ENCODE data around the gene MLXIP.

The MLXIP gene

GRCh38 chr12:122182887-122183587 lies 104.5 kb downstream of the MLXIP start, which contains the start of gene LRRC43:
Gene LRRC43, plus strand, starts transcription at chr12:122183123. Its CDS starts 22 bp downstream, at chr12:122183145.
- H3K9me3 ChIP-seq (replicated peaks; ENCODE audit: insufficient read depth, low read length), result no peaks in the 10 kb centered on the region
- no peaks in the 10 kb centered on the region for H4K20me1 ChIP-seq (ENCODE audit: insufficient read depth, low read length)
- H3K4me3 ChIP-seq (ENCODE audit: low read length), result peak within 1 kb of the TSS; percentile 22; the same call in 1 of the 2 replicates
- H3K4me1 ChIP-seq (ENCODE audit: low read length), result no peaks in the 10 kb centered on the region
- no peaks in the 10 kb centered on the region for H3K79me2 ChIP-seq (ENCODE audit: low read length)
- no peak within 1 kb of the TSS for H3K9ac ChIP-seq (ENCODE audit: low read length)
- TF ChIP-seq EZH2phosphoT487 (IDR thresholded peaks at IDR 0.05; ENCODE audit: low read length) (no peak), EZH2 (optimal IDR thresholded peaks at IDR 0.05; ENCODE audit: low read depth, low read length) (no peak), CTCF (IDR thresholded peaks at IDR 0.05; ENCODE audit: low read length) (no peak)
- H3K36me3 ChIP-seq (replicated peaks; ENCODE audit: insufficient read depth, low read length), result no peaks in the 10 kb centered on the region
- no peak within 1 kb of the TSS for H2AFZ ChIP-seq (ENCODE audit: low read length)
- no peak within 1 kb of the TSS for H3K27ac ChIP-seq (ENCODE audit: low read length)
- no peaks in the 10 kb centered on the region for H3K9me2 ChIP-seq (replicated peaks; ENCODE audit: insufficient read depth, low read length)
- H3F3A ChIP-seq (ENCODE audit: insufficient read depth, low read length), result no peaks in the 10 kb centered on the region
- H3K27me3 ChIP-seq (replicated peaks; ENCODE audit: insufficient read depth, low read length), result no peaks in the 10 kb centered on the region
- DNase-seq, result no peak
- no peak within 1 kb of the TSS; the same call in 1 of the 2 replicates for H3K4me2 ChIP-seq (ENCODE audit: low read depth, low read length)

GRCh38 chr12:122183588-122183940 lies 105.0 kb downstream of the MLXIP start:
- no peaks in the 10 kb centered on the region for H3K79me2 ChIP-seq (ENCODE audit: low read length)
- H3K27me3 ChIP-seq (replicated peaks; ENCODE audit: insufficient read depth, low read length), result no peaks in the 10 kb centered on the region
- H3K36me3 ChIP-seq (replicated peaks; ENCODE audit: insufficient read depth, low read length), result no peaks in the 10 kb centered on the region
- no peak overlapping the region for H3K4me3 ChIP-seq (ENCODE audit: low read length)
- no peaks in the 10 kb centered on the region for H4K20me1 ChIP-seq (ENCODE audit: insufficient read depth, low read length)
- H3K9me2 ChIP-seq (replicated peaks; ENCODE audit: insufficient read depth, low read length), result no peaks in the 10 kb centered on the region
- H3K9ac ChIP-seq (ENCODE audit: low read length), result no peak overlapping the region
- no peak overlapping the region for H3K27ac ChIP-seq (ENCODE audit: low read length)
- H3K4me1 ChIP-seq (ENCODE audit: low read length), result no peaks in the 10 kb centered on the region
- no peaks in the 10 kb centered on the region for H3K9me3 ChIP-seq (replicated peaks; ENCODE audit: insufficient read depth, low read length)
- no peaks in the 10 kb centered on the region for H3F3A ChIP-seq (ENCODE audit: insufficient read depth, low read length)
- TF ChIP-seq EZH2phosphoT487 (IDR thresholded peaks at IDR 0.05; ENCODE audit: low read length) (no peak), CTCF (IDR thresholded peaks at IDR 0.05; ENCODE audit: low read length) (no peak), EZH2 (optimal IDR thresholded peaks at IDR 0.05; ENCODE audit: low read depth, low read length) (no peak)
- DNase-seq, result no peak
- H3K4me2 ChIP-seq (ENCODE audit: low read depth, low read length), result no peak overlapping the region
- H2AFZ ChIP-seq (ENCODE audit: low read length), result no peak overlapping the region

GRCh38 chr12:122184517-122184916 lies 106.0 kb downstream of the MLXIP start:
- no peak for DNase-seq
- no peaks in the 10 kb centered on the region for H3K36me3 ChIP-seq (replicated peaks; ENCODE audit: insufficient read depth, low read length)
- H3K9me3 ChIP-seq (replicated peaks; ENCODE audit: insufficient read depth, low read length), result no peaks in the 10 kb centered on the region
- H3K4me2 ChIP-seq (ENCODE audit: low read depth, low read length), result no peak overlapping the region
- no peak overlapping the region for H2AFZ ChIP-seq (ENCODE audit: low read length)
- no peaks in the 10 kb centered on the region for H3K4me1 ChIP-seq (ENCODE audit: low read length)
- H3K27me3 ChIP-seq (replicated peaks; ENCODE audit: insufficient read depth, low read length), result no peaks in the 10 kb centered on the region
- no peak overlapping the region for H3K4me3 ChIP-seq (ENCODE audit: low read length)
- TF ChIP-seq EZH2 (optimal IDR thresholded peaks at IDR 0.05; ENCODE audit: low read depth, low read length), result no peak
- no peak for TF ChIP-seq CTCF (IDR thresholded peaks at IDR 0.05; ENCODE audit: low read length)
- TF ChIP-seq EZH2phosphoT487 (IDR thresholded peaks at IDR 0.05; ENCODE audit: low read length), result no peak
- no peak overlapping the region for H3K9ac ChIP-seq (ENCODE audit: low read length)
- H4K20me1 ChIP-seq (ENCODE audit: insufficient read depth, low read length), result no peaks in the 10 kb centered on the region
- H3K79me2 ChIP-seq (ENCODE audit: low read length), result no peaks in the 10 kb centered on the region
- no peaks in the 10 kb centered on the region for H3F3A ChIP-seq (ENCODE audit: insufficient read depth, low read length)
- no peak overlapping the region for H3K27ac ChIP-seq (ENCODE audit: low read length)
- no peaks in the 10 kb centered on the region for H3K9me2 ChIP-seq (replicated peaks; ENCODE audit: insufficient read depth, low read length)

All from MM.1S (cell line).